Liver (tissue), 9 donors: ENCODE results near the gene IKZF3. TPM values are rescaled to one million over a fixed set of nuclear protein-coding genes. Genes with fewer than 3 reads are reported as not detected.

Experiments
- DNase-seq: peaks from one replicate; pipeline ENCODE4 v3.0.0-alpha.2; 2017; ENCODE audit warnings: low spot score
- H3K27ac ChIP-seq, 2 donors: one replicate each; pipeline ENCODE4 v1.7.0; 2013; ENCODE audit warnings: inconsistent platforms in 2 of 2, low read length in 2 of 2, control low read depth in 1 of 2, low read depth in 1 of 2, mild to moderate bottlenecking in 1 of 2
- H3K27me3 ChIP-seq, 4 donors: one replicate each; pipeline versions ENCODE4 v1.6.1 to v1.7.0; 2013; ENCODE audit warnings: low read length in 3 of 4, inconsistent platforms in 1 of 4, mild to moderate bottlenecking in 1 of 4, moderate library complexity in 1 of 4; ENCODE audit not compliant: control insufficient read depth in 4 of 4, insufficient read depth in 4 of 4
- H3K36me3 ChIP-seq, 4 donors: one replicate each; pipeline versions ENCODE4 v1.6.1 to v1.7.0; 2013; ENCODE audit warnings: low read length in 3 of 4, mild to moderate bottlenecking in 3 of 4, low read depth in 1 of 4, moderate library complexity in 1 of 4; ENCODE audit not compliant: control insufficient read depth in 4 of 4, insufficient read depth in 3 of 4
- H3K4me1 ChIP-seq, 4 donors: one replicate each; pipeline versions ENCODE4 v1.6.1 to v1.7.0; 2013; ENCODE audit warnings: low read length in 3 of 4, mild to moderate bottlenecking in 3 of 4, moderate library complexity in 1 of 4; ENCODE audit not compliant: control insufficient read depth in 4 of 4, insufficient read depth in 4 of 4
- H3K4me3 ChIP-seq, 3 donors: one replicate each; pipeline versions ENCODE4 v1.6.1 to v1.7.0; 2013; ENCODE audit warnings: low read length in 3 of 3, control low read depth in 1 of 3, low read depth in 1 of 3, mild to moderate bottlenecking in 1 of 3
- H3K9ac ChIP-seq, 2 donors: one replicate each; pipeline ENCODE4 v1.7.0; 2013; ENCODE audit warnings: low read length in 2 of 2, mild to moderate bottlenecking in 2 of 2, moderate library complexity in 2 of 2, control low read depth in 1 of 2, low read depth in 1 of 2
- H3K9me3 ChIP-seq, 4 donors: one replicate each; pipeline versions ENCODE4 v1.6.1 to v1.7.0; 2013; ENCODE audit warnings: low read length in 3 of 4; ENCODE audit not compliant: control insufficient read depth in 4 of 4
- ATF3 ChIP-seq: IDR thresholded peaks from 2 replicates; pipeline ENCODE4 v1.6.1; 2016; ENCODE audit warnings: antibody characterized with exemption
- CTCF ChIP-seq: fragments of 150-350 bp; IDR thresholded peaks from 2 replicates; pipeline ENCODE4 v1.5.1; 2017; ENCODE audit warnings: improper control_type of control experiment, low read depth, low read length; ENCODE audit not compliant: missing input control
- EGR1 ChIP-seq, 2 donors: IDR thresholded peaks; 2 replicates each; pipeline ENCODE4 v1.6.1; 2016 to 2018; ENCODE audit warnings: antibody characterized with exemption in 2 of 2, low read depth in 2 of 2
- FOXA1 ChIP-seq: IDR thresholded peaks from 2 replicates; pipeline ENCODE4 v1.6.1; 2016; ENCODE audit warnings: antibody characterized with exemption
- FOXA2 ChIP-seq: IDR thresholded peaks from 2 replicates; pipeline ENCODE4 v1.6.1; 2016; ENCODE audit warnings: antibody characterized with exemption
- HNF4A ChIP-seq, 2 donors: conservative IDR thresholded peaks; 2 replicates each; pipeline ENCODE4 v1.6.1; 2016; ENCODE audit warnings: antibody characterized with exemption in 2 of 2, mild to moderate bottlenecking in 2 of 2
- JUND ChIP-seq, 2 donors: IDR thresholded peaks; 2 replicates each; pipeline ENCODE4 v1.6.1; 2016; ENCODE audit warnings: antibody characterized with exemption in 2 of 2
- MAX ChIP-seq: IDR thresholded peaks from 2 replicates; pipeline ENCODE4 v1.6.1; 2016; ENCODE audit warnings: antibody characterized with exemption
- NR2F2 ChIP-seq: IDR thresholded peaks from 2 replicates; pipeline ENCODE4 v1.6.1; 2016; ENCODE audit warnings: antibody characterized with exemption
- RAD21 ChIP-seq, 2 donors: IDR thresholded peaks; 2 replicates each; pipeline ENCODE4 v1.6.1; 2016; ENCODE audit warnings: antibody characterized with exemption in 2 of 2, mild to moderate bottlenecking in 2 of 2
- REST ChIP-seq: IDR thresholded peaks from 2 replicates; pipeline ENCODE4 v1.6.1; 2016; ENCODE audit warnings: antibody characterized with exemption, mild to moderate bottlenecking
- RXRA ChIP-seq, 2 donors: IDR thresholded peaks; 2 replicates each; pipeline ENCODE4 v1.6.1; 2017 to 2018; ENCODE audit warnings: antibody characterized with exemption in 2 of 2, mild to moderate bottlenecking in 1 of 2
- SP1 ChIP-seq: IDR thresholded peaks from 2 replicates; pipeline ENCODE4 v1.6.1; 2018; ENCODE audit warnings: antibody characterized with exemption, mild to moderate bottlenecking
- TAF1 ChIP-seq: conservative IDR thresholded peaks from 2 replicates; pipeline ENCODE4 v1.6.1; 2016; ENCODE audit warnings: antibody characterized with exemption, mild to moderate bottlenecking
- YY1 ChIP-seq: IDR thresholded peaks from 2 replicates; pipeline ENCODE4 v1.6.1; 2016; ENCODE audit warnings: antibody characterized with exemption, mild to moderate bottlenecking
- ZBTB33 ChIP-seq: IDR thresholded peaks from 2 replicates; pipeline ENCODE4 v1.6.1; 2016; ENCODE audit warnings: antibody characterized with exemption
- WGBS: extraction: QIAGEN DNeasy Blood & Tissue Kit; methylation state at CpG from one replicate; pipeline ENCODE4 v1.1.7; 2013; 5-methylcytosine and 5-hydroxymethylcytosine counted together
- polyA plus RNA-seq, 2 donors: library from polyadenylated mRNA; stranded (reverse) in 1 of 2; unstranded in 1 of 2; fragments of 200-250 nt in 1 of 2; fragments of >200 nt in 1 of 2; fragmentation: Nextera tagmentation in 1 of 2; extraction: Ambion mirVana in 1 of 2; gene quantifications; one replicate each; pipeline versions ENCODE4 v1.2.1 to v1.2.3, GENCODE V29; 2013 to 2015
- total RNA-seq, 2 donors: library from RNA; depleted of rRNA; stranded (reverse); fragments of >200 nt; gene quantifications; one replicate each; pipeline ENCODE4 v1.2.3, GENCODE V29; 2014
- donor health status: healthy.
- donor health status: healthy.
- donor health status: healthy.
- donor health status: healthy.
- donor health status: healthy.

The IKZF3 gene
- total and polyA plus RNA-seq, 4 donors, result 0.32 to 2.3 (median 0.83) TPM

GRCh38 chr17:39755554-39756379 is 108.3 kb downstream of the IKZF3 start:
- Histone ChIP-seq H3K4me3 (no peak overlapping the region), H3K27me3 (no peaks in the 10 kb centered on the region), H3K4me1 (peaks cover 0 to 12% (median 3%) of the 10 kb centered on the region in 4 donors), H3K9ac (no peak overlapping the region), H3K36me3 (no peaks in the 10 kb centered on the region), H3K9me3 (no peaks in the 10 kb centered on the region), H3K27ac (peak overlapping the region in 1 of 2 donors; percentile 93)
- TF ChIP-seq JUND (IDR thresholded peaks at IDR 0.05) (no peak), FOXA1 (no peak), MAX (no peak), CTCF (no peak), EGR1 (IDR thresholded peaks at IDR 0.05; ENCODE audit: low read depth in 2 of 2) (no peak), ZBTB33 (no peak), ATF3 (no peak), YY1 (no peak), HNF4A (conservative IDR thresholded peaks at IDR 0.05) (no peak), SP1 (no peak), FOXA2 (no peak), RXRA (IDR thresholded peaks at IDR 0.05) (no peak), TAF1 (no peak), RAD21 (IDR thresholded peaks at IDR 0.05) (no peak), REST (no peak), NR2F2 (no peak)
- WGBS, result 74% methylated on average over 18 of the region's 18 CpGs
- no peak for DNase-seq
